Skeletal muscle cell (primary cell): ENCODE data around the gene ADK.
A peak's percentile ranks its signal among the peaks of the same experiment; 100 is the strongest.
"Not testable (repeated sequence)": the region's sequence is repeated elsewhere in the genome, so short reads cannot be mapped to it uniquely, and the experiment has no call there.

Source experiments
- DNase-seq: peaks from one replicate; pipeline ENCODE4 v3.0.0-alpha.2; 2010; ENCODE audit warnings: low read depth
- H3K4me3 ChIP-seq: 2 replicates; pipeline ENCODE4 v1.5.1; 2011; ENCODE audit warnings: low read depth, mild to moderate bottlenecking, control low read depth, low read length, moderate library complexity

Gene ADK

DNA sequence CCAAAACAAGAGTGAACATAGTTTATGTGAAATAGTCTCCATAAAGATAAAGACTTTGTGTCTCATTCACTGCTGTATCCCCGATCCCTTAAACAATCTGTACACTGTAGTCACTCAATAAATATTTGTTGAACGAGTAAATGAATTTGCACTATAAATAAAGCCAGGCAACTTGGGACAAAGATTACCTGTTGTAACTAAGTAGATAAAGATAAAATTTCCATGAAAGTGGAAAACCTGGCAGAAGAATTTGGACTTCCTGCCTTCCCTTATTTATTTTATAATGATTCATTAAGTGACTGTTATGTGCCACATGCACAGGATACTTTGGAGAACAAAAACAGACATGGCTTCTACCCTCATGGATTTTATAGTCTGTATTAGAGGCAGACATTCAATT is 397.7 kb downstream of the ADK start:
- H3K4me3 ChIP-seq, result no peak overlapping the region
- DNase-seq, result no peak

- DNase-seq, result no peak
- H3K4me3 ChIP-seq, result no peak overlapping the region
Observed at GRCh38 chr10:74556072-74556705, 405.2 kb downstream of the ADK start.

DNA sequence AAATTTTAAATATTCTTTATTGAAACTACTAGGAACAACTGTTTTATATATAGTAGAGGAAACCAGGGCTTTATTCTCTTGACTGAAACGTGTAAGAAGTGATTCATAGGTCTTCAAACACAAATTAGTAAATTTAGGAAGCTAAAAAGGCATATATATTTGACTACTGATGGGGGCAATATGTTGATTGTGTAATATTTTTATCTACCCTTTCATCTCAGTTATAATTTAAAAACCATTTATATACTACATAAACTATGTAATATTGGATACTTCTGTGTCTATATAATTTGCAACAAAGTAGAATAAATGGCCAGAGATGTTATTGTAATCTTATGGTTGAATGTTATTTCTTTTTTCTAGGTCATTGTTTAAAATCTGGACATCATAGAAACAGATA is 406.1 kb downstream of the ADK start:
- no peak for DNase-seq
- H3K4me3 ChIP-seq, result no peak overlapping the region

- no peak overlapping the region for H3K4me3 ChIP-seq
- no peak for DNase-seq
Observed at GRCh38 chr10:74558403-74558802, 407.4 kb downstream of the ADK start.

DNA sequence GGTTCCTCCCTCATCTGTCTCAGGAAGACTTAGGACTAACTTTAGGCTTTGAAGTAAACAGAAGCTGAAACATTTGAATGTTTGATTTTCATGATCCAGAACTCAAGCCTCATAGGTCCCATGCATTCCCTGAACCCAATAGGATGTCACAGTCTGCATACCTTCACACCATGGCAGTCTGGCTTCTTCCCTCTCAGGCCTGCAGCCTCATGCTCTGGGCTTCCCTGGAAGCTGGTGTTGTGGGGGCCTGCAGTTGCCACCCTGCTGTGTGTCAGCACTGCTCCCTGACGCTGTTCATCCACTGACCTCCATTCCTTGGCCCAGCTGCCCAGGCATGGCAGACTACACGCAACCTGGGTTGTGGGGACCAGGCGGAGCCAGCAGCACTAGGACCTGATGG is 407.9 kb downstream of the ADK start:
- DNase-seq, result no peak
- no peak overlapping the region for H3K4me3 ChIP-seq

GRCh38 chr10:74568896-74569295 is 417.9 kb downstream of the ADK start:
- DNase-seq, H3K4me3 ChIP-seq: not testable (repeated sequence)

GRCh38 chr10:74573497-74573896 is 422.5 kb downstream of the ADK start:
- not testable (repeated sequence) for DNase-seq, H3K4me3 ChIP-seq

DNA sequence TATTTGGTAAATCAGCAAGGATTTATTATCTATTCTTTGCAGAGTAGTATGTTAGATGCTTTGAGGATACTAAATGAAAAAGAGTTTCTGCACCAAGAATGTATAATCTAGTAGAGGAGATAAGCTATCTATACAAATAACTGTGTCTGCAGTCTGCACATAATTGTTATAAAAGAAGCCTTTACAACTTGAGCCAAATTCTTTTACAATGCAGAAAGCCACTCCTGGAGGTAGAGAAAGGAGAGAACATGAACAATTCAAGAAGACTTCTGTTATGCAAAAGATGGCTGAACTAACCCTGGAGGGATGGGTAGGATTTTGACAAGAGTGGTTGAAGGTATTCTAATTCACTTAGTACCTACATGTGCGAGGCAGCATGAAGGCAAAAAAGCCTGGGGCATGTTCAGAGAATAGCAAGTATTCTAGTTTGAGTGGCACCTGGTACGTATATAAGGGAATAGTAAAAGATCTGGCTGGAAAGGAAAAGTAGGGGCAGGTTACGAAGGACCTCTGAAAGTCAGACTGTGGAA is 424.2 kb downstream of the ADK start:
- no peak overlapping the region for H3K4me3 ChIP-seq
- DNase-seq, result no peak

DNA sequence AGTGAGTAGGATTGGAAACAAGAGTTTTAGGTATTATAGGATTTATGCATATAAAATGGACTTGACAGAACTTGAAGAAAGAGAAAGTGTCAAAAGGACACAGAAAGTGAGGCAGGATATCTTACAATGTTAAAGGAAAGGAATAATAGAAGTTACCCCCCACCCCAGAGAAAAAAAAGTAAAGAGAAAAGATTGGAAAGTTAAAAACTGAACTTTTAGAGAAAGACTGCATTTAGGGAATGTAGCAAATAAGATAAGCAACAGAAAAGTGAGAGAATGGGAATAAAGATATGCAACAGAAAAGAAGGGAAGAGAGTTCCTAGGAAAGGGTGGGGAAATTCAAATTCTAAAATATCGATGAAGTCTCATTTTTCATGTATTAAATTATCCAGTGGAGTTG is 424.9 kb downstream of the ADK start:
- no peak for DNase-seq
- no peak overlapping the region for H3K4me3 ChIP-seq

DNA sequence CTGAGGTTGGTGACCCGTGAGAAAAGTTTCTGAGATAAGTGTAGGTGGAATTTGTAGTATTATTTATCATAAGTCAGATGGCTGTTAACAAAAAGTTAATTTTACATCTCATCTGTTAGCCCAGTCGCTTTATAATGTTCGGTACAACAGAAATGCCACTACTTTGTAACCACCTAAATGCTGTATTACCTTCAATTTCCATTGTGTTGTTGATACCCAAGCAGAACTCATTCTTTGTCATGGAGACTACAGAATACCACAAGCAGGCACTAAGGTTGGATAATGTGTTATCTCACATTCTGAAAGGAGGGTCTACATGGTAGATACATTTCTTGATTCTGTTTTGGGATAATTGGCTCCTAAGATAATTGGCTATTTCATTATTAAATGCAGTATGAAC is 425.6 kb downstream of the ADK start:
- no peak overlapping the region for H3K4me3 ChIP-seq
- DNase-seq, result no peak

DNA sequence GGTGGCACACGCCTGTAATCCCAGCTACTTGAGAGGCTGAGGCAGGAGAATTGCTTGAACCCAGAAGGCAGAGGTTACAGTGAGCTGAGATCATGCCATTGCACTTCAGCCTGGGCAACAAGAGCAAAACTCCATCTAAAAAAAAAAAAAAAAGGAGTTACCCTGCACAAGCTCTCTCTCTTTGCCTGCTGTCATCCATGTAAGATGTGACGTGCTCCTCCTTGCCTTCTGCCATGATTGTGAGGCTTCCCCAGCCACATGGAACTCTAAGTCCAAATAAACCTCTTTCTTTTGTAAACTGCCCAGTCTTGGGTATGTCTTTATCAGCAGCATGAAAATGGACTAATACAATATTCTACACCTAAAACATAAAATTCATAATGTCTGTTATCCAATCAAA is 429.4 kb downstream of the ADK start:
- DNase-seq, H3K4me3 ChIP-seq: not testable (repeated sequence)

GRCh38 chr10:74582566-74582965 is 431.5 kb downstream of the ADK start:
- no peak for DNase-seq
- no peak overlapping the region for H3K4me3 ChIP-seq

DNA sequence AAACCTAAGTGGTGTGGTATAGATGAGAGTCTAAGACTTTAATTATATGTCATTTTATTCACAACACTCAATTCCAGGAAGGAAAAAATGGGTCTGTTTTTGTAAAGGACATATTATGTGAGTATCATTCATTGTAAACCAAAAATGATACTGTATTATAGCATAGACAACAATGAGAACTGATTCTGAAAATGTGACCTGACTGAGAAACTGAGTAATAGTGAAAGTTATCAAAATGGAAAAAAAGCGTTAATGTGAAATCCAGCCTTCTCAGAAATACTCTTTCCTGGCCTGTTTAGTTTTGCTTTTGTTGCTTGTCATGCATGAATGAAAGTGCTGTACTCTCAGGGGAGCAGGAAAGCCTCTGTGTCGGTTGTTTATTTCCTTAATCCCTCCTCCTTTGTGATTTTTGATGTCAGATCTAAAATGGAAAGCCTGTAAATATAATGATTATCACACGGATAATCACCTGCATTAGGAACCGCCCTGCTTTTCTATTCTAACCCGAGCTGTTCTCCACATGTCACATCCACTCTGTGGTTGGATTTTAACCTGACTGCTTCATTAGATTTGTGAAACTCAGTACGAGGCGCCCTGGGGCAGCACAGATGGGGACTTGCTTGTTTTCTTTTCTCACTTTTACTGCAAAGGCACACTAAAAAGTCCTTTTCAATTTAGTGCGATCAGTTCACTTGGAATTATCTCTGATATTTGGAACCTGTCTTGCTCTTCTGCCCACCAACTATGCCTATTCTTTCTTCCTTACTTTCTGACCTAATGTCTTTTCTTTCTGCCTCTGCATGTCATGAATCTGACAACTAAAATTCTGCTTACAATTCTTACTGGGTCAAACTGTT is 434.4 kb downstream of the ADK start:
- H3K4me3 ChIP-seq, result no peak overlapping the region
- no peak for DNase-seq

- H3K4me3 ChIP-seq, result no peak overlapping the region
- DNase-seq, result no peak
Observed at GRCh38 chr10:74586088-74586585, 435.1 kb downstream of the ADK start.

GRCh38 chr10:74587109-74587854 is 436.3 kb downstream of the ADK start:
- DNase-seq, result no peak
- H3K4me3 ChIP-seq, result no peak overlapping the region

- peak; percentile 99 for DNase-seq
- H3K4me3 ChIP-seq, result no peak overlapping the region
Observed at GRCh38 chr10:74589226-74589673, 438.2 kb downstream of the ADK start.

DNA sequence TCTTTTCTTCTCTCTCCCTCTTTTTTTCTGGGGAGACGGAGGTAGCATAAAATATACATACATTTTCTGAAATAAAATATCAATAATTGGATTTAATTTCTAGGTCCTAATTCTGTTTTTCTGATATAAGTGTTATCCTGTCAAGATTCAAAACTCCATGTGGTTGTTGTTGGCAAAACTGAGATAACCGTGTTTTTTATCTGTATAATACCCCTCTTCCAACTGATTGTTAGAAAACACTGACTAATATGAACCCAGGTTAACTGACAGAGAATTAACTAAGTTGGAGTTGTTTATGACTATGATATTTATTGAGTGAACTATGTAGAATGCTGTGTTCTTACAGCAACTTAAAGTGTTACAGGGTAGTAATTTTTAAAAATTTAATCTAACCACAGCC is 438.8 kb downstream of the ADK start:
- H3K4me3 ChIP-seq, result no peak overlapping the region
- DNase-seq, result no peak

DNA sequence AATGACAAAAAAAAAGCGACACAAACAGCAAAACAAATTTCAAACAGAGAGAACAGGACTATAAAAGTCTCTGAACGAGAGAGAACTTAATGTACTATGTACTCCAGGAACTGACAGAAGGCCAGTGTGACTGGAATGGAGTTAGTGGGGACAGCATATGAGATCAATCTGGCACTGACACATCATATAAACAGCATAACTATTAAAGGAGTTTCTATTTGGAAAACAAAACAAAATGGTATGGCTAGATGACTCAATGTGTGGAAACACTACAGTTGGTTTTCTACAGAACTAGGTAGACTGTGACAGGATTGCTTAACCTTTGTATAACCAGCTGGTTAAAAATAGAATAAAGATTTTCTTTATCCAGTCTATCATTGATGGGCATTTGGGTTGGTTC is 442.4 kb downstream of the ADK start:
- DNase-seq, result peak; percentile 88
- no peak overlapping the region for H3K4me3 ChIP-seq

- no peak overlapping the region for H3K4me3 ChIP-seq
- no peak for DNase-seq
Observed at GRCh38 chr10:74596713-74597112, 445.7 kb downstream of the ADK start.
